Measurements from ENCODE around the gene ATXN7L1.

DNA sequence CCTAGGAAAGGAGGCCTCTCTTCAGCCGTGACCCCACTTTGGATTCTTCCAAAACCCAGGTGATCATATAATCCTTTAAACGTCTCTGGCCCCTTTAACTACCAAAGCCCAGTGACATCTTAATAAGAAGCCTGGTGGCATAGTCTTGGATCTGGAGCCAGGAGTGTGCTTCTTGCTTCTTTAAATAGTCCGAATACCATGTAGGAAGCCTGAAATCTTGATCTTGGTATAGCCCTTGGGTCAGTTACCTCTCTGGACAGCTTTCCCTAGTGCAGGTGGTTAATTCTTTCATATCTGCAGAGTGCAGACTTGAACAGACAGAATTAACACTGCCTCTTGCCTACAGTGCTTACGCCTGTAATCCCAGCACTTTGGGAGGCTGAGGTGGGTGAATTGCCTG is 156.5 kb downstream of the ATXN7L1 start:
- TF ChIP-seq POLR2A (IDR thresholded peaks at IDR 0.05; ENCODE audit: low read depth) (no peak), POLR2AphosphoS5 (IDR thresholded peaks at IDR 0.05) (no peak), EP300 (IDR thresholded peaks at IDR 0.05) (no peak)
- TF ChIP-seq, protein P1, sequence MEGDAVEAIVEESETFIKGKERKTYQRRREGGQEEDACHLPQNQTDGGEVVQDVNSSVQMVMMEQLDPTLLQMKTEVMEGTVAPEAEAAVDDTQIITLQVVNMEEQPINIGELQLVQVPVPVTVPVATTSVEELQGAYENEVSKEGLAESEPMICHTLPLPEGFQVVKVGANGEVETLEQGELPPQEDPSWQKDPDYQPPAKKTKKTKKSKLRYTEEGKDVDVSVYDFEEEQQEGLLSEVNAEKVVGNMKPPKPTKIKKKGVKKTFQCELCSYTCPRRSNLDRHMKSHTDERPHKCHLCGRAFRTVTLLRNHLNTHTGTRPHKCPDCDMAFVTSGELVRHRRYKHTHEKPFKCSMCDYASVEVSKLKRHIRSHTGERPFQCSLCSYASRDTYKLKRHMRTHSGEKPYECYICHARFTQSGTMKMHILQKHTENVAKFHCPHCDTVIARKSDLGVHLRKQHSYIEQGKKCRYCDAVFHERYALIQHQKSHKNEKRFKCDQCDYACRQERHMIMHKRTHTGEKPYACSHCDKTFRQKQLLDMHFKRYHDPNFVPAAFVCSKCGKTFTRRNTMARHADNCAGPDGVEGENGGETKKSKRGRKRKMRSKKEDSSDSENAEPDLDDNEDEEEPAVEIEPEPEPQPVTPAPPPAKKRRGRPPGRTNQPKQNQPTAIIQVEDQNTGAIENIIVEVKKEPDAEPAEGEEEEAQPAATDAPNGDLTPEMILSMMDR (IDR thresholded peaks at IDR 0.05), result no peak

Measured in esophagus muscularis mucosa (tissue), 4 donors.